ENCODE results near the gene KLK1. TPM values are rescaled to one million over a fixed set of nuclear protein-coding genes. Genes with fewer than 3 reads are reported as not detected.

Gene KLK1
- polyA plus RNA-seq, 1 experiment = 0.15 TPM

GRCh38 chr19:50796634-50797428 lies 26.8 kb downstream of the KLK1 start:
- Histone ChIP-seq H3K36me3 (ENCODE audit: control insufficient read depth, insufficient read depth, low read length) (peaks cover 20% of the 10 kb centered on the region), H3K4me3 (ENCODE audit: low read depth, low read length) (no peak overlapping the region), H3K27me3 (ENCODE audit: control insufficient read depth, insufficient read depth, low read length) (no peaks in the 10 kb centered on the region)
- ChIA-PET POLR2A (no interaction called here), CTCF (interaction anchor here (0.9 to 1.5 kb wide), 3 partner anchors 8 to 13 kb away, joined by 3 to 5 read pairs (median 3); no protein-coding TSS in a partner anchor)
- DNase-seq (ENCODE audit: low read depth) = no peak
- no peak for TF ChIP-seq CTCF (IDR thresholded peaks at IDR 0.05; ENCODE audit: insufficient read depth, low read depth, low read length)

GRCh38 chr19:50796128-50796633 lies 27.4 kb downstream of the KLK1 start:
- no peak for TF ChIP-seq CTCF (IDR thresholded peaks at IDR 0.05; ENCODE audit: insufficient read depth, low read depth, low read length)
- POLR2A ChIA-PET = no interaction called here
- Histone ChIP-seq H3K4me3 (ENCODE audit: low read depth, low read length) (no peak overlapping the region), H3K36me3 (ENCODE audit: control insufficient read depth, insufficient read depth, low read length) (peaks cover 19% of the 10 kb centered on the region), H3K27me3 (ENCODE audit: control insufficient read depth, insufficient read depth, low read length) (no peaks in the 10 kb centered on the region)
- DNase-seq (ENCODE audit: low read depth) = no peak
- CTCF ChIA-PET = interaction anchor here (0.8 to 1.5 kb wide), 4 partner anchors 8 to 14 kb away, joined by 3 to 5 read pairs (median 3); no protein-coding TSS in a partner anchor

GRCh38 chr19:50795664-50796073 lies 27.9 kb downstream of the KLK1 start:
- CTCF ChIA-PET = interaction anchor here (0.8 to 1.5 kb wide), 4 partner anchors 11 to 126 kb away, joined by 3 to 5 read pairs (median 3); no protein-coding TSS in a partner anchor
- POLR2A ChIA-PET = no interaction called here
- DNase-seq (ENCODE audit: low read depth) = no peak
- no peak overlapping the region for H3K4me3 ChIP-seq (ENCODE audit: low read depth, low read length)
- peaks cover 18% of the 10 kb centered on the region for H3K36me3 ChIP-seq (ENCODE audit: control insufficient read depth, insufficient read depth, low read length)
- TF ChIP-seq CTCF (IDR thresholded peaks at IDR 0.05; ENCODE audit: insufficient read depth, low read depth, low read length) = no peak
- H3K27me3 ChIP-seq (ENCODE audit: control insufficient read depth, insufficient read depth, low read length) = no peaks in the 10 kb centered on the region

GRCh38 chr19:50794876-50795663 lies 28.5 kb downstream of the KLK1 start:
- peak; percentile 26; the same call in 1 of the 2 replicates for TF ChIP-seq CTCF (IDR thresholded peaks at IDR 0.05; ENCODE audit: insufficient read depth, low read depth, low read length)
- H3K27me3 ChIP-seq (ENCODE audit: control insufficient read depth, insufficient read depth, low read length) = no peaks in the 10 kb centered on the region
- no peak for DNase-seq (ENCODE audit: low read depth)
- CTCF ChIA-PET = interaction anchor here (0.6 to 3.6 kb wide), 4 partner anchors 11 to 233 kb away, joined by 3 to 17 read pairs (median 3); no protein-coding TSS in a partner anchor
- H3K4me3 ChIP-seq (ENCODE audit: low read depth, low read length) = no peak overlapping the region
- POLR2A ChIA-PET = no interaction called here
- peaks cover 18% of the 10 kb centered on the region for H3K36me3 ChIP-seq (ENCODE audit: control insufficient read depth, insufficient read depth, low read length)
